Measurements from ENCODE around the gene CNNM4. TPM values are rescaled to one million over a fixed set of nuclear protein-coding genes. Genes with fewer than 3 reads are reported as not detected.
A peak's percentile ranks its signal among the peaks of the same experiment; 100 is the strongest.

The CNNM4 gene
- total RNA-seq, 1 donor from 2014 or later = 5.9 TPM

DNA sequence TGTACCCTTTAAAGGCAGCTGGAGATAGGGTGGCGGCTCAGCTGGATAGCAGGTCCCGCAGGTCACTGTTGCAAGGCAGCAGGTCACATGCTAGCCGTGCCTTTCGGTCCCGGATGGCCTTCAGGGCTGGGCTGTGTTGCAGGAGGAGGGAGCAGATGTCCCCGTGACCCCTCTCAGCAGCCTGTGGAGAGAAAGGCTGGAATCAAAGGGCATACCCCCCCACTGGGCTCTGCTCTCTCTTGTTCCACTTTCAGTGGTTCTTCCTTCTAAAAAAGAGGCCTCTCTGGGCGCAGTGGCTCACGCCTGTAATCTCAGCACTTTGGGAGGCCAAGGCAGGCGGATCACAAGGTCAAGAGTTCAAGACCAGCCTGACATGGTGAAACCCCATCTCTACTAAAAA, 87.6 kb downstream of the CNNM4 start:
- Mint-ChIP-seq H3K4me1 (ENCODE audit: unreplicated experiment) (peaks cover 3% of the 10 kb centered on the region), H3K36me3 (ENCODE audit: low read depth, unreplicated experiment) (peaks cover 21% of the 10 kb centered on the region), H3K27ac (ENCODE audit: unreplicated experiment) (no peak overlapping the region), H3K4me3 (ENCODE audit: unreplicated experiment) (no peak overlapping the region), H3K27me3 (ENCODE audit: unreplicated experiment) (peaks cover 3% of the 10 kb centered on the region), H3K9me3 (ENCODE audit: unreplicated experiment) (no peaks in the 10 kb centered on the region)
- TF ChIP-seq, protein P1, sequence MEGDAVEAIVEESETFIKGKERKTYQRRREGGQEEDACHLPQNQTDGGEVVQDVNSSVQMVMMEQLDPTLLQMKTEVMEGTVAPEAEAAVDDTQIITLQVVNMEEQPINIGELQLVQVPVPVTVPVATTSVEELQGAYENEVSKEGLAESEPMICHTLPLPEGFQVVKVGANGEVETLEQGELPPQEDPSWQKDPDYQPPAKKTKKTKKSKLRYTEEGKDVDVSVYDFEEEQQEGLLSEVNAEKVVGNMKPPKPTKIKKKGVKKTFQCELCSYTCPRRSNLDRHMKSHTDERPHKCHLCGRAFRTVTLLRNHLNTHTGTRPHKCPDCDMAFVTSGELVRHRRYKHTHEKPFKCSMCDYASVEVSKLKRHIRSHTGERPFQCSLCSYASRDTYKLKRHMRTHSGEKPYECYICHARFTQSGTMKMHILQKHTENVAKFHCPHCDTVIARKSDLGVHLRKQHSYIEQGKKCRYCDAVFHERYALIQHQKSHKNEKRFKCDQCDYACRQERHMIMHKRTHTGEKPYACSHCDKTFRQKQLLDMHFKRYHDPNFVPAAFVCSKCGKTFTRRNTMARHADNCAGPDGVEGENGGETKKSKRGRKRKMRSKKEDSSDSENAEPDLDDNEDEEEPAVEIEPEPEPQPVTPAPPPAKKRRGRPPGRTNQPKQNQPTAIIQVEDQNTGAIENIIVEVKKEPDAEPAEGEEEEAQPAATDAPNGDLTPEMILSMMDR (IDR thresholded peaks at IDR 0.05; ENCODE audit: unreplicated experiment) = no peak
- DNase-seq (ENCODE audit: low spot score) = no peak

DNA sequence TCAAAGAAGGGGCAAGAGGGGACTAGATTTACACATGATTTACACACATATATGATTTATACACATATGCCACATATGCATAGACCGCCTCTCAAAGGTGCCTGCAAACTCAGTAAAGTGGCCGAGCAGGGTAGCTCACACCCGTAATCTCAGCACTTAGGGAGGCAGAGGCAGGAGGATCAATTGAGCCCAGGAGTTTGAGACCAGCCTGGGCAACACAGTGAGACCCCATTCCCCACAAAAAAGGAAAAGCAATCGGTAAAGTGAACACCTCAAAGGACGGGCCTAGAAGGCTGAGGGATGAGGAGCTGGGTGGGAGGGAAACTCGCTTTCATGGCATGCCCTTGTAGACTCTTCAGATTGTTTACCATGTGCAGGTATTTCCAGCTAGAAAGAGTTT, 92.0 kb downstream of the CNNM4 start:
- peaks cover 5% of the 10 kb centered on the region for H3K27me3 Mint-ChIP-seq (ENCODE audit: unreplicated experiment)
- TF ChIP-seq, protein P1 (IDR thresholded peaks at IDR 0.05; ENCODE audit: unreplicated experiment) = no peak
- peaks cover 24% of the 10 kb centered on the region for H3K36me3 Mint-ChIP-seq (ENCODE audit: low read depth, unreplicated experiment)
- DNase-seq (ENCODE audit: low spot score) = no peak
- H3K27ac Mint-ChIP-seq (ENCODE audit: unreplicated experiment) = no peak overlapping the region
- H3K9me3 Mint-ChIP-seq (ENCODE audit: unreplicated experiment) = no peaks in the 10 kb centered on the region
- H3K4me3 Mint-ChIP-seq (ENCODE audit: unreplicated experiment) = peak overlapping the region; percentile 47
- peaks cover 17% of the 10 kb centered on the region for H3K4me1 Mint-ChIP-seq (ENCODE audit: unreplicated experiment)

- no peak overlapping the region for H3K27ac Mint-ChIP-seq (ENCODE audit: unreplicated experiment)
- DNase-seq (ENCODE audit: low spot score) = no peak
- no peak overlapping the region for H3K4me3 Mint-ChIP-seq (ENCODE audit: unreplicated experiment)
- peaks cover 24% of the 10 kb centered on the region for H3K36me3 Mint-ChIP-seq (ENCODE audit: low read depth, unreplicated experiment)
- peaks cover 17% of the 10 kb centered on the region for H3K4me1 Mint-ChIP-seq (ENCODE audit: unreplicated experiment)
- no peaks in the 10 kb centered on the region for H3K9me3 Mint-ChIP-seq (ENCODE audit: unreplicated experiment)
- H3K27me3 Mint-ChIP-seq (ENCODE audit: unreplicated experiment) = peaks cover 5% of the 10 kb centered on the region
- TF ChIP-seq, protein P1 (IDR thresholded peaks at IDR 0.05; ENCODE audit: unreplicated experiment) = no peak
Observed at GRCh38 chr2:96853321-96853720, 92.6 kb downstream of the CNNM4 start.

DNA sequence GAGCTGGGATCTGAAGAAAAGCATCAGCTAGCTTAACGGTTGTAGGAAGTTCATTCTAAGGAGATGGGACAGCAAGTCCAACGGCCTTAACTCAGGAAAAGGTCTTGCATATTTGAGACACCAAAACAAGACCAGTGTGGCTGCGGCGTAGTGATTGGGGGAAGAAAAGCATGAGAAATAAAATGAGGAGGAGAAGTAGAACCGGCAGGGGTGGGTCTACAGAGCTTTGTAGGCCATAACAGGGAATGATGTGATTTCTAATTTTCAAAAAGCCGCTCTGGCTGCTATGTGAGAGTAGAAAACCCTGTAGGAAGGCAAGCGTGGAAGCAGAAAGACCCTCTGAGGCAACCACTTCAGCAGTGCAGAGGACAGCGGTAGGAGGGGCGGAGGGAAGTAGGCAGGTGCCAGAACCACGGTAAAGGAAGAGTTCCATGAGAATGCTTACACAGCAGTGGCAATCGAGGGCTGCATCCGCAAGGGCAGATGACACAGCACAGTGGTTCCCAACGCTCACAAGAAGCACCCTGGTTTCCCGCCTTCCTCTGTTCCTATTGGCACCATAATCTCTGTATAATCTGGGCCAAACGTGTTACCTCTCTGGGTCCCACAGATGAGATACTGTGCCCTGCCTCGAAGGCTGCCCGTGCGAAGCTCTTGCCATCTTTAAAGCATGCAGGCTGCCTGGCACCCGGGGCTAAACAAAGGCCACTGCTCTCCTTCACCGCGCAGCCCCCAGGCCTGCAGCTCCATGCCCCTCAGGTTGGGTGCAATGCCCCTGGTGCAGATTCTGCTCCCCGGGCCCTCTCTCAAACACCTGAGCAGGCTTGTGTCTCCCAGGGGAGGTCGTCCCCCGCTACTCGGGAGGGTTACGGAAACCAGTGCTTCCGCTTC, 96.3 kb downstream of the CNNM4 start:
- Mint-ChIP-seq H3K36me3 (ENCODE audit: low read depth, unreplicated experiment) (peaks cover 22% of the 10 kb centered on the region), H3K4me3 (ENCODE audit: unreplicated experiment) (peak overlapping the region; percentile 85), H3K27ac (ENCODE audit: unreplicated experiment) (peak overlapping the region; percentile 66), H3K9me3 (ENCODE audit: unreplicated experiment) (no peaks in the 10 kb centered on the region), H3K4me1 (ENCODE audit: unreplicated experiment) (peaks cover 40% of the 10 kb centered on the region), H3K27me3 (ENCODE audit: unreplicated experiment) (peaks cover 8% of the 10 kb centered on the region)
- no peak for DNase-seq (ENCODE audit: low spot score)
- TF ChIP-seq, protein P1 (IDR thresholded peaks at IDR 0.05; ENCODE audit: unreplicated experiment) = no peak
